Progenitor cell of endocrine pancreas (in vitro differentiated cells): ENCODE measurements around the gene PCCA. TPM values are rescaled to one million over a fixed set of nuclear protein-coding genes. Genes with fewer than 3 reads are reported as not detected.
A peak's percentile ranks its signal among the peaks of the same experiment; 100 is the strongest.

Experiments used
- DNase-seq: peaks from one replicate; pipeline ENCODE4 v3.0.0; 2021; ENCODE audit warnings: low spot score; ENCODE audit not compliant: unreplicated experiment
- H3K27ac Mint-ChIP-seq: 2 replicates; pipeline ENCODE4 v1.8.0; 2021; ENCODE audit warnings: mild to moderate bottlenecking, moderate library complexity, mixed read lengths
- H3K27me3 Mint-ChIP-seq: 2 replicates; pipeline ENCODE4 v1.8.0; 2021; ENCODE audit warnings: mixed read lengths
- H3K36me3 Mint-ChIP-seq: 2 replicates; pipeline ENCODE4 v1.8.0; 2022; ENCODE audit warnings: mixed read lengths; ENCODE audit not compliant: insufficient read depth
- H3K4me1 Mint-ChIP-seq: 2 replicates; pipeline ENCODE4 v1.8.0; 2021; ENCODE audit warnings: low read depth, mixed read lengths
- H3K4me3 Mint-ChIP-seq: 2 replicates; pipeline ENCODE4 v1.8.0; 2021; ENCODE audit warnings: low read depth, mild to moderate bottlenecking, moderate library complexity, mixed read lengths
- H3K9me3 Mint-ChIP-seq: 2 replicates; pipeline ENCODE4 v1.8.0; 2021; ENCODE audit warnings: low read depth, mixed read lengths
- CTCF ChIP-seq: fragments of 200-600 bp; sonication (generic); IDR thresholded peaks from one replicate; pipeline ENCODE4 v1.5.0; 2021; ENCODE audit warnings: antibody characterized with exemption, mild to moderate bottlenecking; ENCODE audit not compliant: unreplicated experiment
- total RNA-seq: library from RNA; stranded (reverse); gene quantifications from 2 replicates; pipeline ENCODE4 v1.2.1, GENCODE V29; 2021

The PCCA gene
- total RNA-seq, 1 donor from 2014 or later, result 48.1 TPM

- TF ChIP-seq CTCF, result no peak
- Mint-ChIP-seq H3K27ac (no peak overlapping the region), H3K27me3 (no peaks in the 10 kb centered on the region), H3K36me3 (peaks cover 4% of the 10 kb centered on the region), H3K4me3 (no peak overlapping the region), H3K4me1 (peaks cover 19% of the 10 kb centered on the region), H3K9me3 (no peaks in the 10 kb centered on the region)
- no peak for DNase-seq
These were observed 141.9 kb downstream of the PCCA start for GRCh38 chr13:100230769-100231149.

- TF ChIP-seq CTCF, result no peak
These were observed 142.3 kb downstream of the PCCA start for GRCh38 chr13:100231176-100231575.

GRCh38 chr13:100234006-100234405, 145.1 kb downstream of the PCCA start:
- no peak for TF ChIP-seq CTCF
- H3K4me3 Mint-ChIP-seq, result no peak overlapping the region
- peaks cover 22% of the 10 kb centered on the region for H3K4me1 Mint-ChIP-seq
- H3K9me3 Mint-ChIP-seq, result no peaks in the 10 kb centered on the region
- no peak for DNase-seq
- H3K36me3 Mint-ChIP-seq, result peaks cover 4% of the 10 kb centered on the region
- H3K27ac Mint-ChIP-seq, result peak overlapping the region; percentile 75
- H3K27me3 Mint-ChIP-seq, result no peaks in the 10 kb centered on the region

More at GRCh38 chr13:100231176-100231575, 142.3 kb downstream of the PCCA start:
- H3K4me3 Mint-ChIP-seq, result no peak overlapping the region
- no peaks in the 10 kb centered on the region for H3K9me3 Mint-ChIP-seq
- peaks cover 19% of the 10 kb centered on the region for H3K4me1 Mint-ChIP-seq
- no peak for DNase-seq
- peaks cover 4% of the 10 kb centered on the region for H3K36me3 Mint-ChIP-seq
- no peaks in the 10 kb centered on the region for H3K27me3 Mint-ChIP-seq
- no peak overlapping the region for H3K27ac Mint-ChIP-seq

- TF ChIP-seq CTCF, result no peak
- Mint-ChIP-seq H3K27ac (peak overlapping the region; percentile 75), H3K27me3 (no peaks in the 10 kb centered on the region), H3K36me3 (peaks cover 4% of the 10 kb centered on the region), H3K9me3 (no peaks in the 10 kb centered on the region), H3K4me3 (peak overlapping the region; percentile 2), H3K4me1 (peaks cover 28% of the 10 kb centered on the region)
- no peak for DNase-seq
These were observed 145.7 kb downstream of the PCCA start for GRCh38 chr13:100234524-100235136.

GRCh38 chr13:100235311-100235901, 146.5 kb downstream of the PCCA start:
- Mint-ChIP-seq H3K27ac (no peak overlapping the region), H3K4me1 (peaks cover 35% of the 10 kb centered on the region), H3K27me3 (no peaks in the 10 kb centered on the region), H3K9me3 (no peaks in the 10 kb centered on the region), H3K36me3 (peaks cover 4% of the 10 kb centered on the region), H3K4me3 (no peak overlapping the region)
- peak; percentile 76 for TF ChIP-seq CTCF
- DNase-seq, result no peak
